A204.1 (cell line): Measurements from ENCODE around the gene OPRL1.

Source experiments
- FAIRE-seq: peaks from 2 replicates; lab custom pipeline; 2012; peaks lifted over from hg19 to GRCh38; lab: Jason Lieb, UNC

The OPRL1 gene

GRCh38 chr20:64056889-64057627 is 22.8 kb upstream of the OPRL1 start:
- FAIRE-seq, result no peak

- no peak for FAIRE-seq
Measured at GRCh38 chr20:64057628-64058498, 22.0 kb upstream of the OPRL1 start.

- FAIRE-seq, result no peak
Measured at GRCh38 chr20:64058536-64058935, 21.3 kb upstream of the OPRL1 start.

- no peak for FAIRE-seq
Measured at GRCh38 chr20:64062276-64062595, 17.6 kb upstream of the OPRL1 start.

GRCh38 chr20:64062596-64063388 is 17.1 kb upstream of the OPRL1 start, which contains the start of gene TCEA2:
Gene TCEA2, plus strand, starts transcription at chr20:64063198. Its CDS starts 115 bp downstream, at chr20:64063313.
- FAIRE-seq, result no peak

GRCh38 chr20:64063389-64064144 is 16.3 kb upstream of the OPRL1 start:
- FAIRE-seq, result no peak

- FAIRE-seq, result no peak
Measured at GRCh38 chr20:64064145-64064698, 15.7 kb upstream of the OPRL1 start.

- no peak for FAIRE-seq
Measured at GRCh38 chr20:64065062-64065973, 14.6 kb upstream of the OPRL1 start.

- no peak for FAIRE-seq
Measured at GRCh38 chr20:64065974-64066343, 13.9 kb upstream of the OPRL1 start.

- FAIRE-seq, result no peak
Measured at GRCh38 chr20:64067005-64067632, 12.8 kb upstream of the OPRL1 start.

- FAIRE-seq, result no peak
Measured at GRCh38 chr20:64067733-64068307, 12.1 kb upstream of the OPRL1 start.

GRCh38 chr20:64068386-64069208 is 11.3 kb upstream of the OPRL1 start:
- no peak for FAIRE-seq

- no peak for FAIRE-seq
Measured at GRCh38 chr20:64069209-64069613, 10.7 kb upstream of the OPRL1 start.

GRCh38 chr20:64069614-64070243 is 10.2 kb upstream of the OPRL1 start:
- no peak for FAIRE-seq

- no peak for FAIRE-seq
Measured at GRCh38 chr20:64070244-64070993, 9.5 kb upstream of the OPRL1 start.

- FAIRE-seq, result no peak
Measured at GRCh38 chr20:64071341-64072332, 8.2 kb upstream of the OPRL1 start.
